ENCODE measurements around the gene SLIT3. TPM values are rescaled to one million over a fixed set of nuclear protein-coding genes. Genes with fewer than 3 reads are reported as not detected.

SLIT3 gene
- total RNA-seq, 6 donors from 2014 or later = 10.8 to 57.3 (median 32.2) TPM

- no peaks in the 10 kb centered on the region for H3K27me3 ChIP-seq
- no peak overlapping the region for H3K4me3 ChIP-seq
- ATAC-seq (ENCODE audit: low FRiP score in 2 of 2) (no peak), DNase-seq (no peak)
- H3K27ac ChIP-seq = no peak overlapping the region
- 81 to 83% methylated on average over 7 to 12 of the region's 12 CpGs for WGBS, 2 donors
- H3K36me3 ChIP-seq = no peaks in the 10 kb centered on the region
- TF ChIP-seq EP300 (IDR thresholded peaks at IDR 0.05) (no peak), POLR2A (IDR thresholded peaks at IDR 0.05) (no peak), CTCF (IDR thresholded peaks at IDR 0.05) (no peak), POLR2AphosphoS5 (IDR thresholded peaks at IDR 0.05) (no peak)
- H3K4me1 ChIP-seq = no peaks in the 10 kb centered on the region
- no peaks in the 10 kb centered on the region for H3K9me3 ChIP-seq
Observed at GRCh38 chr5:169272731-169273427, 28.1 kb downstream of the SLIT3 start.

GRCh38 chr5:169272111-169272510 is 28.8 kb downstream of the SLIT3 start:
- ATAC-seq (ENCODE audit: low FRiP score in 2 of 2) = no peak
- no peak overlapping the region for H3K27ac ChIP-seq
- 77 to 79% methylated on average over 5 of the region's 5 CpGs for WGBS, 2 donors
- H3K9me3 ChIP-seq = no peaks in the 10 kb centered on the region
- no peak overlapping the region for H3K4me3 ChIP-seq
- TF ChIP-seq EP300 (IDR thresholded peaks at IDR 0.05) (no peak), POLR2AphosphoS5 (IDR thresholded peaks at IDR 0.05) (no peak), POLR2A (IDR thresholded peaks at IDR 0.05) (no peak), CTCF (IDR thresholded peaks at IDR 0.05) (no peak)
- DNase-seq = no peak
- H3K27me3 ChIP-seq = no peaks in the 10 kb centered on the region
- H3K36me3 ChIP-seq = no peaks in the 10 kb centered on the region
- H3K4me1 ChIP-seq = no peaks in the 10 kb centered on the region

- Histone ChIP-seq H3K4me1 (no peaks in the 10 kb centered on the region), H3K27ac (no peak overlapping the region), H3K36me3 (no peaks in the 10 kb centered on the region), H3K27me3 (no peaks in the 10 kb centered on the region), H3K4me3 (no peak overlapping the region), H3K9me3 (no peaks in the 10 kb centered on the region)
- no peak for DNase-seq
- TF ChIP-seq CTCF (IDR thresholded peaks at IDR 0.05) (no peak), POLR2AphosphoS5 (IDR thresholded peaks at IDR 0.05) (no peak), POLR2A (IDR thresholded peaks at IDR 0.05) (no peak), EP300 (IDR thresholded peaks at IDR 0.05) (no peak)
- no peak for ATAC-seq (ENCODE audit: low FRiP score in 2 of 2)
- WGBS, 2 donors = 78 to 86% methylated on average over 3 of the region's 3 CpGs
Observed at GRCh38 chr5:169270827-169271226, 30.1 kb downstream of the SLIT3 start.

- H3K36me3 ChIP-seq = no peaks in the 10 kb centered on the region
- WGBS, 2 donors = 78 to 82% methylated on average over 7 of the region's 7 CpGs
- H3K27ac ChIP-seq = no peak overlapping the region
- TF ChIP-seq POLR2AphosphoS5 (IDR thresholded peaks at IDR 0.05) (no peak), CTCF (IDR thresholded peaks at IDR 0.05) (no peak), EP300 (IDR thresholded peaks at IDR 0.05) (no peak), POLR2A (IDR thresholded peaks at IDR 0.05) (no peak)
- no peaks in the 10 kb centered on the region for H3K27me3 ChIP-seq
- ATAC-seq (ENCODE audit: low FRiP score in 2 of 2) (no peak), DNase-seq (no peak)
- no peaks in the 10 kb centered on the region for H3K4me1 ChIP-seq
- H3K4me3 ChIP-seq = no peak overlapping the region
- H3K9me3 ChIP-seq = no peaks in the 10 kb centered on the region
Observed at GRCh38 chr5:169268019-169268418, 32.9 kb downstream of the SLIT3 start.

GRCh38 chr5:169265888-169266287 is 35.1 kb downstream of the SLIT3 start:
- Histone ChIP-seq H3K4me1 (no peaks in the 10 kb centered on the region), H3K4me3 (no peak overlapping the region), H3K27ac (no peak overlapping the region), H3K9me3 (no peaks in the 10 kb centered on the region), H3K27me3 (no peaks in the 10 kb centered on the region), H3K36me3 (no peaks in the 10 kb centered on the region)
- DNase-seq = no peak
- WGBS, 2 donors = 66 to 67% methylated on average over 3 of the region's 3 CpGs
- no peak for TF ChIP-seq POLR2A (IDR thresholded peaks at IDR 0.05)
- TF ChIP-seq EP300 (IDR thresholded peaks at IDR 0.05) = no peak
- TF ChIP-seq CTCF (IDR thresholded peaks at IDR 0.05) = no peak
- no peak for TF ChIP-seq POLR2AphosphoS5 (IDR thresholded peaks at IDR 0.05)
- ATAC-seq (ENCODE audit: low FRiP score in 2 of 2) = no peak
